GM21786 (cell line): ENCODE data around the gene LUZP4.
A peak's percentile ranks its signal among the peaks of the same experiment; 100 is the strongest.
"Not testable (repeated sequence)": the region's sequence is repeated elsewhere in the genome, so short reads cannot be mapped to it uniquely, and the experiment has no call there.

ENCODE experiments used
- ATAC-seq: cut with Tn5 transposase; IDR thresholded peaks from one replicate; pipeline ENCODE4 v1.9.1; 2021; ENCODE audit not compliant: unreplicated experiment

The LUZP4 gene

GRCh38 chrX:115289465-115289864 is at the start of gene LUZP4:
Gene LUZP4, plus strand, starts transcription at chrX:115289715. Its CDS starts 45 bp downstream, at chrX:115289760.
- no peak for ATAC-seq

DNA sequence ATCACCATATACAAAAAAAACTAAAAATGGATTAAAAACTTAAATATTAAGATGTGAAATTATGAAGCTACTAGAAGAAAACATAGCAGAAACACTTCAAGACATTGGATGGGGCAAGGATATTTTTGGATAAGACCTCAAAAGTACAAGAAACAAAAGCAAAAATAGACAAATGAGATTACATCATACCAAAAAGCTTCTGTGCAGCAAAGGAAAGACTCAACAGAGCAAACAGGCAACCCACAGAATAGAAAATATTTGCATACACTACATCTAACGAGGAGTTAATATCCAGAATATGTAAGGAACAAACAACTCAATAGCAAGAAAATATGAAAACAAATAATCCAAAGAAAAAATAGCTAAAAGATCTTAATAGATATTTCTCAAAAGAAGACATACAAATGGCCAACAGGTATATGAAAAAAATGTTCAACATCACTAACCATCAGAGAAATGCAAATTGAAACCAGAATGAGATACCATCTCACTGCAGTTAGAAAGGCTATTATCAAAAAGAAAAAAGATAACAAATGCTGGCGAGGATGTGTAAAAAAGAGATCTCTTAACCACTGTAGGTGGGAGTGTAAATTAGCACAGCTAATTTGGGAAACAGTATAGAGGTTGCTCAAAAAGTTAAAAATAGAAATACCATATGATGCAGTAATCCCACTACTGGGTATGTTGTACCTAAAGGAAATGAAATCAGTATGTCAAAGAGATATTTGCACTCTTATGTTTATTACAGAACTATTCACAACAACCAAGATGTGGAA is 37.9 kb upstream of the LUZP4 start:
- ATAC-seq, result no peak

- ATAC-seq, result no peak
Observed at GRCh38 chrX:115255003-115255402, 34.5 kb upstream of the LUZP4 start.

DNA sequence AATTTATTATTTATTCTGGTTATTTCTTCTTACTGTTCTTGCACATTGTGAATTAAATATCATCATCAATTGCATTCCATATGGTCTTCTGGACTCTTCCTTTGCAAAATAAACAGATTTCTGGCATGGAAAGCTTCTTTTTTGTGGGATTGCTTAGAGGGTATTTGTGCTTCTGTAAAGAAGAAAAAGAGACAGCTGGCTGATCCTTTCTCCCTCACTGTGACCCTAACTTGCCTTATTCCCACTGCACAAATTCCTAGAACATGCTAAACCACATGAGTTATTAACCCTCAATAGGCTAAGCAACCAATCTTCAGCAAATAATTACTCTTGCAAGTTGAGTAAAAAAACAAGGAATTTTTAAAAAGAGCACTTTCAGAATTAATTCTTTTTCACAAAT is 31.8 kb upstream of the LUZP4 start:
- no peak for ATAC-seq

- no peak for ATAC-seq
Observed at GRCh38 chrX:115259238-115259875, 30.2 kb upstream of the LUZP4 start.

DNA sequence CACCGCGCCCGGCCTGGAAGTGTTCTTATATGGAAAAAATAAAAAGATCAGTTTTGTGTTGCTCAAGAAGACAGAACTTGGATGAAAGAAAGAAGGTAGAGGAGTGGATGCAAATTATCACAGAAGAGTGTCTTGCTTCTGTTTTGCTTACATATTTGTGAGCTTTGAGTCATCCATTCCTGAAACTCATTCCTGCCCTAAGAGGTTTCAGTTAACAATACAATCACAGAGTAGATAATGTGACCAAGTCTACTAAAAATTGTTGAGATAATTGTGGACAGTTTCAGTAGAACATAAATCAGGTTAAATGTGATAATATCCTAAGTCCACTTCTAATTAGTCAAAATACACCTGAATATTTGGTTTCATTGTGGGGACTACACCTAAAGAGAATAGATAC is 29.2 kb upstream of the LUZP4 start:
- no peak for ATAC-seq

GRCh38 chrX:115261148-115261547 is 28.4 kb upstream of the LUZP4 start:
- no peak for ATAC-seq

- no peak for ATAC-seq
Observed at GRCh38 chrX:115264009-115264408, 25.5 kb upstream of the LUZP4 start.

DNA sequence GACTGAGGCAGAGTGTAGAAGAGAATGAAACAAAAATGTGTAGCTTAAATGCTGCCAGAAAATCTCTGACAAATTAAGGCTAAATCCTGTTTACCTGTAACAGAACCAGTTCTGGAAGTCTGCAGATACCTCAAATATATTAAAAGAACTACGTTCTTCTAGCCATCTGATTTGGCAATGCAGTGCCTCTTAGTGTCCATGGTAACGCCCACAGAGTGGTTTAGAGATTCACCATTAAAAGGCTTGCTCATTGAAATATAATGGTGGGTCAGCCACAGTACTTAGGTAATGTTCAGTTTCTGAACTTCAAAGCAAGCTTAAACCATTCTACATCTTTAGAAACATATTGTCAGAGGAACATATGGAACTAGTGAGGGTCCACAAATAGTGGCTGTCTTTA is 23.2 kb upstream of the LUZP4 start:
- no peak for ATAC-seq

GRCh38 chrX:115268421-115268820 is 21.1 kb upstream of the LUZP4 start:
- peak; percentile 65 for ATAC-seq

DNA sequence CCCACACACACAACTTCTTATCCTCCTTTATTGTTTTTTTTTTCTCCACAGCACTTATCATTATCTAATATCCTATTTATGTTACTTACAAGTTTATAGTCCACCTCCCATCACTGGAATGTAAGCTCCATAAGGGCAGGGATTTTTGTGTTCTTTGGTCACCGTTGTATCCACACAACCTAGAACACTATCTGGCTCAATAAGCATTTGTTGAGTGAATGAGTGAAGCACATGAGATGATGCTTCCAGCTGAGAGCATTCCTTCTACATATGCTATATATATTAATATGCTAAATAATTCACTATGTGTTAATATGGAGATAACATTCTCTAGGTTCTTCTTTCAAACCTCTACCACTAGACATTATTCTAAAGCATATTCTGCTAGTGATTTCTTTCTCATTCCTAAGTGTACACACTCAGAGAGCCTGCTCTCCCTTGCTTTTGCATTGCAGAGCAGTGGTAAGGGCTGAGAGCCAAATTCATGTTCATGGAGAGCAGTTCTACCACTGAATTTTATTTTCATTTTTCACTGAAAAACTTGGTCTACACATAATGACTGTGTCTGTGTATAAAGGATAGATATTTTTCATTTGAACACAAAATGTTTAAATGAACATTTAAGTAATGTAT is 20.3 kb upstream of the LUZP4 start:
- ATAC-seq, result no peak

- ATAC-seq, result no peak
Observed at GRCh38 chrX:115284877-115285276, 4.6 kb upstream of the LUZP4 start.

GRCh38 chrX:115297189-115297588 is 7.7 kb downstream of the LUZP4 start:
- no peak for ATAC-seq

- no peak for ATAC-seq
Observed at GRCh38 chrX:115311139-115311538, 21.6 kb downstream of the LUZP4 start.

DNA sequence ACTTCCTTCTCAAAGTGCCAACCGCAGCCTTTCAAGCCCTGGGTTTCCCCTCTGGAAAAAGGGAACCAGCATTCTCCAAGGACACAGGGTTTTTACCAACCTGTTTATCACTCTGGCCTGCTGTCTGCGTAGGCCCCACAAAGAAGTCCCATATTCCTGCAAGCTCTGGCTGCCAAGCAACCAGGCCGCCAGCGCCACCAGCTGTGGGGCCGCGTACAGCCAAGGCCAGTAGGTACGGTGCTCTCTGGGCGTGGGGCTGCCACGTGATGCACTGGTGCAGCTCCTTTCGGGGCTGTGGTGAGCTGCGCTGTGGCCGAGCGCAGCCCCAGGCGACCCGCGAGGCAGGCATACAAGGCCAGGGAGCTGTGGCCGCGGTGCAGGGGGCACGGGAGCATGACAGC is 22.1 kb downstream of the LUZP4 start:
- no peak for ATAC-seq

DNA sequence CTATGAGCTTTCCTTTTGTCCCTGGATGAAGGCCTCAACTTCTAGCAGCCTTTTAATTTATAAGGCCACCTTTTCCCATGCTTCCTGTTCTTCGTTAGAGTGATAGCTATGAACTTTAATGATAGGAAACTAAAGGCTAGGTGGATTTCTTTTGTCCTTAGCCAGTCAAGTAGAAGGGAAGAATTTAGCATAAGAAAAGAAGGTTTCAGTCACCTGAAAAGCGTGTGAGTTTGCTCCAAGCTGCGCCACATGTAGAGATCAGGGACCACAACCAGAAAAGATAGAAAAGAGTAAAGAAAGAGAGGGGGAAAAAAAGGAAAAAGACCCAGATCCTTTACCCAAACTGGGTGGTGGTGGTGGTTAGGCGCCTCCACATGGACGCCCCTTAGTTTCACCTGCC is 28.6 kb downstream of the LUZP4 start:
- ATAC-seq, result no peak

DNA sequence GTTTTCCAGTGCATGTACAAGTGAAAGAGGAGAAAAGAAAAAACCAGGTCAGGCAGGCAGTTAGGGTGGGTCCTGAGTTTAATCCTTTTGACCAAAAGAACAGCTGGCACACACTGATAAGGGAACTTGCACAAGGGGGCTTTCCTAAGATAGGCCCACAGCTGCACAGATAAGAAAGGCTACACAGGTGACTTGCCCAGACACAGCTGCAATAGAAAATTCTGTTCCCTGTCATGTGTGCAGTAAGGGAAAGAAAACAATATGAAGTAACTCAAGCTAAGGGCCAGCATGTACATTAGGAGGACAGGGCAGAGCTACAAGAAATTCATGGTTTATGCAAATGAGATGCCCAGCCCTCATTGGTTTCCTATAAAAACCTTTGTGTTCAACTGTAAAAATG is 32.9 kb downstream of the LUZP4 start:
- ATAC-seq, result no peak

GRCh38 chrX:115324194-115324593 is 34.7 kb downstream of the LUZP4 start:
- ATAC-seq, result no peak

DNA sequence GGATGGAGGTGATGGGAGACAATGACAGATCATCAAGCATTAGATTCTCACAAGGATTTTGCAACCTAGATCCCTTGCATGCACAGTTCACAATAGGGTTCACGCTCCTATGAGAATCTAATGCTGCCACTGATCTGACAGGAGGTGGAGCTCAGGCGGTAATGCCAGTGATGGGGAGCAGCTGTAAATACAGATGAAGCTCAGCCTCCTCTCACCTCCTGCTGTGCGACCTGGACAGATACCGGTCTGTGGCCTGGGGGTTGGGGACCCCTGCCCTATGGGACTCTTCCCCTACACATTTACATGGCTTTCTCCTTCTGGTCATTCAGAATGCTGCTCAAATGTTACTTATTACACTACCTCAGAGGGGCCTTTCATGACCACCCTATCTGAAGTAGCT is 39.8 kb downstream of the LUZP4 start:
- ATAC-seq, result not testable (repeated sequence)

DNA sequence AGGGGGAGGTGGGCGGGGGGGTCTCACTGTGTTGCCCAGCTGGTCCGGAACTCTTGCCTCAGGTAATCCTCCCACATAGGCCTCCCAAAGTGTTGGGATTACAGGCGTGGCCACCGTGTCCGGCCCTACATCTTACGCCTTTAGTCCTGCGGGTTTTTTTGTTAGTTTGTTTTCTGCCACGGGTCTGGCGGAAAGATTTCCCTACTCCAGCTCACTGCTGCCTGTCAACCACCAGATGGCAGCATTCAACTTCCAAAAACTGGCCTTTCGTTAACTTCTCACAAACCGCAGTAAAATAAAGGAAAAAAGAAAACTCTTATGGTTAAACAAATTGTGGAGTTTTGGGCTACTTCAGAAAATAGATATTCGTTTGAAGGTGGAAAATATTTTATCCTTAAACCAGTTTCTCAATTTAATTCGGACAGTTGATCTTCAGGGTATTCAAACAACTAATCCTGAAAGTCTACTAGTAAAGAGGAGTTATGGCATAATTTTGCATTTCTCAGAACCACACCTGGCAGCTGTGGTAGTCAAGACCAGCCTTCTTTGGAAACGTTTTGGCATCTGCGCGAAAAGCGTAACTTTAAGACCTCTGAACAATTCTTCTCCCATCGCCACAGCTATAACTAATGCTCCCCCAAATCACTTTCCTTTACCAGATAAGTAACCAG is 41.1 kb downstream of the LUZP4 start:
- no peak for ATAC-seq

GRCh38 chrX:115332832-115333231 is 43.3 kb downstream of the LUZP4 start:
- no peak for ATAC-seq

GRCh38 chrX:115333446-115333845 is 43.9 kb downstream of the LUZP4 start:
- ATAC-seq, result no peak
